ENCODE measurements around the gene MADD. TPM values are rescaled to one million over a fixed set of nuclear protein-coding genes. Genes with fewer than 3 reads are reported as not detected.

The MADD gene
- total RNA-seq, 4 donors from 2014 or later: 43.2 to 65.5 (median 51.5) TPM

GRCh38 chr11:47239852-47240251, 30.1 kb upstream of the MADD start:
- WGBS, 2 donors: 95 to 97% methylated on average over 10 of the region's 10 CpGs
- intact Hi-C loops (cut with DNase I; ENCODE audit: low total_unique reads): no loop called here
- no peak for DNase-seq (ENCODE audit: low spot score in 2 of 2)

GRCh38 chr11:47241841-47242301, 28.1 kb upstream of the MADD start:
- DNase-seq (ENCODE audit: low spot score in 2 of 2): no peak
- TF ChIP-seq CTCF (IDR thresholded peaks at IDR 0.05) (no peak), POLR2A (IDR thresholded peaks at IDR 0.05) (no peak)
- no peak overlapping the region for H3K4me3 ChIP-seq (ENCODE audit: low read depth, poor library complexity, severe bottlenecking)
- 80 to 90% methylated on average over 3 of the region's 3 CpGs for WGBS, 2 donors
- intact Hi-C loops (cut with DNase I; ENCODE audit: low total_unique reads): no loop called here

More at GRCh38 chr11:47239852-47240251, 30.1 kb upstream of the MADD start:
- no peak overlapping the region for H3K4me3 ChIP-seq (ENCODE audit: low read depth, poor library complexity, severe bottlenecking)
- TF ChIP-seq POLR2A (IDR thresholded peaks at IDR 0.05): no peak

- 88 to 89% methylated on average over 17 to 21 of the region's 21 CpGs for WGBS, 2 donors
- no peak for DNase-seq (ENCODE audit: low spot score in 2 of 2)
- TF ChIP-seq CTCF (IDR thresholded peaks at IDR 0.05): no peak
- no peak for TF ChIP-seq POLR2A (IDR thresholded peaks at IDR 0.05)
- no peak overlapping the region for H3K4me3 ChIP-seq (ENCODE audit: low read depth, poor library complexity, severe bottlenecking)
- intact Hi-C loops (cut with DNase I; ENCODE audit: low total_unique reads): no loop called here
Measured at GRCh38 chr11:47242596-47243192, 27.2 kb upstream of the MADD start.

- 54 to 64% methylated on average over 4 of the region's 4 CpGs for WGBS, 2 donors
- DNase-seq (ENCODE audit: low spot score in 2 of 2): no peak
- intact Hi-C loops (cut with DNase I; ENCODE audit: low total_unique reads): no loop called here
- TF ChIP-seq CTCF (IDR thresholded peaks at IDR 0.05): no peak
- TF ChIP-seq POLR2A (IDR thresholded peaks at IDR 0.05): no peak
- no peak overlapping the region for H3K4me3 ChIP-seq (ENCODE audit: low read depth, poor library complexity, severe bottlenecking)
Measured at GRCh38 chr11:47243454-47243853, 26.5 kb upstream of the MADD start.

- intact Hi-C loops (cut with DNase I; ENCODE audit: low total_unique reads): no loop called here
- no peak for DNase-seq (ENCODE audit: low spot score in 2 of 2)
- 84 to 89% methylated on average over 23 of the region's 23 CpGs for WGBS, 2 donors
- TF ChIP-seq POLR2A (IDR thresholded peaks at IDR 0.05) (no peak), CTCF (IDR thresholded peaks at IDR 0.05) (no peak)
- H3K4me3 ChIP-seq (ENCODE audit: low read depth, poor library complexity, severe bottlenecking): no peak overlapping the region
Measured at GRCh38 chr11:47244448-47245350, 25.2 kb upstream of the MADD start.

GRCh38 chr11:47245611-47246357, 24.1 kb upstream of the MADD start:
- intact Hi-C loops (cut with DNase I; ENCODE audit: low total_unique reads): no loop called here
- DNase-seq (ENCODE audit: low spot score in 2 of 2): no peak
- H3K4me3 ChIP-seq (ENCODE audit: low read depth, poor library complexity, severe bottlenecking): no peak overlapping the region
- TF ChIP-seq POLR2A (IDR thresholded peaks at IDR 0.05): no peak
- TF ChIP-seq CTCF (IDR thresholded peaks at IDR 0.05): no peak
- 85 to 90% methylated on average over 10 to 11 of the region's 11 CpGs for WGBS, 2 donors

Measured in lower leg skin (tissue), 4 donors.